GM12873 (cell line): ENCODE results near the gene PTX3.

ENCODE experiments used
- TF ChIP-seq, protein P1 (sequence below): IDR thresholded peaks from 2 replicates; pipeline ENCODE4 v1.5.1; 2012; ENCODE audit warnings: low read depth, mild to moderate bottlenecking, moderate library complexity, low read length, control low read depth; ENCODE audit not compliant: insufficient read depth; ENCODE audit errors: missing control alignments

Gene PTX3

DNA sequence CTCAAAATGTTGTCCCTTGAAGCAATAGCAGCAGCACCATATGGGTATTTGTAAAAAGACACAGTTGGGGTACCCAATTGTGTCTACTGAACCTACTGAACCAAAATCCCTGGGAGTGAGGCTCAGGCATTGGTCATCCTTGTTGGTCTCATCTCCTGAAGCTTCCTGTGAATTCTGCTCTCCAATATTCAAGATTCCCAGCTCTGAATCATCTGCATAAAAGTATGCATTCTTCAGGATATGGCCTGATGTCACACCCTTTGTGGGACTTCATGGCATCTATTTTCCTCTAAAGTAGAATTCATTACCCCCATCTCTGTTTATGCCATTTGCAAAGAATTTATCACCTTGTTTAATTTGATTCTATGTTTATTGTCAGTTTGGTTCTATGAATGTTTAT, 13.3 kb upstream of the PTX3 start:
- TF ChIP-seq, protein P1, sequence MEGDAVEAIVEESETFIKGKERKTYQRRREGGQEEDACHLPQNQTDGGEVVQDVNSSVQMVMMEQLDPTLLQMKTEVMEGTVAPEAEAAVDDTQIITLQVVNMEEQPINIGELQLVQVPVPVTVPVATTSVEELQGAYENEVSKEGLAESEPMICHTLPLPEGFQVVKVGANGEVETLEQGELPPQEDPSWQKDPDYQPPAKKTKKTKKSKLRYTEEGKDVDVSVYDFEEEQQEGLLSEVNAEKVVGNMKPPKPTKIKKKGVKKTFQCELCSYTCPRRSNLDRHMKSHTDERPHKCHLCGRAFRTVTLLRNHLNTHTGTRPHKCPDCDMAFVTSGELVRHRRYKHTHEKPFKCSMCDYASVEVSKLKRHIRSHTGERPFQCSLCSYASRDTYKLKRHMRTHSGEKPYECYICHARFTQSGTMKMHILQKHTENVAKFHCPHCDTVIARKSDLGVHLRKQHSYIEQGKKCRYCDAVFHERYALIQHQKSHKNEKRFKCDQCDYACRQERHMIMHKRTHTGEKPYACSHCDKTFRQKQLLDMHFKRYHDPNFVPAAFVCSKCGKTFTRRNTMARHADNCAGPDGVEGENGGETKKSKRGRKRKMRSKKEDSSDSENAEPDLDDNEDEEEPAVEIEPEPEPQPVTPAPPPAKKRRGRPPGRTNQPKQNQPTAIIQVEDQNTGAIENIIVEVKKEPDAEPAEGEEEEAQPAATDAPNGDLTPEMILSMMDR, result no peak

GRCh38 chr3:157427901-157428300, 8.7 kb upstream of the PTX3 start:
- TF ChIP-seq, protein P1, result no peak

DNA sequence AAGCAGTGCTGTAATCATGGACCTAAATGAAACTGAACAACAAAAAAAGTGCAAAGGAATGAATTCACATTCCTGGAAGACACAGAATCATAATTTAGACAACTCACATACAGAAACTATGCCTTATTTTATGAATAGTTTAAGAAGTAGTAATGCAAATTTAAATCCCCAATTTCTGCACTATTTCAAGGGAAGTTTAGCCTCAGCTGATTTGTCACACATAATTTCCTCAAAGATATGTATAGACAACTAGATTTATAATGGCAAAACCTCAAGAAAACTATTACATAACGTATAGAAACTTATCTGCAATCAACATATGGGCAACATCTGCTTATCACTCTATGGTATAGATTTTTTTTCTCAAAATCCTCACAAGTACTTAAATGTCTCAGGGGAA, 7.8 kb upstream of the PTX3 start:
- TF ChIP-seq, protein P1, result no peak

- TF ChIP-seq, protein P1, result no peak
Measured at GRCh38 chr3:157429708-157430107, 6.9 kb upstream of the PTX3 start.

DNA sequence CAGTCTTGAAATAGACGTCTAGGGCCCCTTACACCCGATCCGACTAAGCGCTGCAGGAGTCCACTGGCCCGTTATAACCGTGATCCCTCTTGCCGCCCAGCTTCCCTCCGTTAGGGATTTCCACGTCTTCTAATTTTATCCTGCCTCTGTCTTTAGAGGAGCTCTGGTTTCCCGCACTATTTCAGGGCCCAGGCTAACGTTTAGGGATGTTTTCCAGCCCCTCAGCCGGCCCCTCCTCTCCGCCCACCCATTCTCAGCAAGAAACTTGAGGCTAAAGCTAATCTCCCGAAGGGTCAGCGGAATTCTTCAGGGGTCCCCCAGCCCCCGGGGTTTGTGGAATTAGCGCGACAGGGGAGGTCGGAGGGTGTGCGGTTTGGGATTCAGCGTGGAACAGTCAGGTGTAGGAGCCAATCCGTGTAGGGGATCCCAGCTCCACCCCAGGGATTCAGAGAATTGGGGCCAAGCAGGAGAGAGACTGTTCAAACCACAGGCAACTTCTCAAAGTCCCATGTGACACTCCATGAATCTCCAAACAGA, 1.6 kb downstream of the PTX3 start:
- TF ChIP-seq, protein P1, result no peak

DNA sequence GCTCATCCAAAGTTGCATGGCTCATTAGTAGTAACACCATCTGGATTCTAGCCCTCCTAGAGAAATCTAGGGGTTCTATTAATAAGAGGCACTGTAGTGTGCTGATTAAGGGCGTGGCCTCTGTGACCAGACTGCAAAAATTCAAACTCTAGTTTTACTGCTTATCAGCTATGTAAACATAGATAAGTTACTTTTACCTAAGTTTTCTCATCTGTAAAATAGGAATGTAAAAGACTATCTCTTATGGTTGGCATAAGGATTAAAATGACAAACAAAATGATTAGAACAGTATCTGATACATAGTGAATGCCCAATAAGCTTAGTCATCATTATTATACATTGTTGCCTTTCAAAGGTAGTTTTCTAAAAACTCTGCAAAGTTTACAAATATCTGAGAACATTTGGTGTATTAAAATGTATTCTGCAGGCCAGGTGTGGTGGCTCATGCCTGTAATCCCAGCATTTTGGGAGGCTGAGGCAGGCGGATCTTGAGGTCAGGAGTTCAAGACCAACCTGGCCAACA, 4.5 kb downstream of the PTX3 start:
- TF ChIP-seq, protein P1, result no peak

- TF ChIP-seq, protein P1, result no peak
Measured at GRCh38 chr3:157442729-157443128, 6.1 kb downstream of the PTX3 start.
